GM19240 (cell line): ENCODE measurements around the gene ASB2.

Experiments used
- DNase-seq: peaks from one replicate; pipeline ENCODE4 v3.0.0; 2011; ENCODE audit warnings: low spot score; ENCODE audit not compliant: insufficient read length

ASB2 gene

DNA sequence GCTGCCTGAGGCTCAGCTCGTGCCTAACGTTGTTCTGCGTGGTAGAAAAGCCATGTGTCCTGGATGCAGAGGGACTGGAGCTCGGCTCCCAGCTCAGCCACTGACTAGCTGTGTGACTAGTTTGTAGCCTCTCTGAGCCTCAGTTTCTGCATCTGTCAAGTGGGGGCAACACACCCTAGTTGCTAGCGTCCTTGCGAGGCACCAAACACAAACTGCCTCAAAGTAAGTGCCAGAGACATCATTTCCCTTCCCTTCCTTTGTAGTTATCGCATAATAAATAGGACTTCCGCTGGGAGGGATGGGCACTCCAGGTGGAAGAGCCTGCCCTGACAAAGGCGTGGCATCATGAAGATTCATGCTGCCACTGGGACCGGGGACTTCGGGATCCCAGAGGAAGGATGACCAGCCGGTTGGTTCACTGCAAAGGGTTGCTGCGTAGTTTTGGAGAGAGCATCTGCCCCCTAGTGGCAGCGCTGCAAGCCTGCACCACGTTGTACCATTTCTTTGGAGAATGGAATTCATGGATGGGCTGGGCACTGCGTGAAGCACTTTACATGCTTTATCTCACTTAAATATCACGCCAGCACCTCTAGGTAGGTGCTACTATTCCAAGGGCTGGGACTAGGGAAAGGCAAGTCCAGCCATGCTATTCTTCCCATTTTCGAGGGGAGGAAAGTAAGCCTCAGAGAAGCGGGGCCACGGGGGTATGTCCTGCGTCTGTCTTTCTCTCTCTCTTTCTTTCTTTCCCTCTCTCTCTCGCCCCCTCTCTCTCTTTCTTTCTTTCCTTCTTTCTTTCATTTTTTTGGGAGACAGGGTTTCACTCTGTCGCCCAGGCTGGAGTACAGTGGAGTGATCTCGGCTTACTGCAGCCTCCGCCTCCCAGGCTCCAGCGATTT lies 25.4 kb upstream of the ASB2 start:
- DNase-seq, result peak; percentile 73

GRCh38 chr14:94001016-94001415 lies 24.6 kb upstream of the ASB2 start:
- no peak for DNase-seq

GRCh38 chr14:94000267-94000666 lies 23.9 kb upstream of the ASB2 start:
- no peak for DNase-seq

- DNase-seq, result no peak
Measured at GRCh38 chr14:93999573-93999972, 23.2 kb upstream of the ASB2 start.

DNA sequence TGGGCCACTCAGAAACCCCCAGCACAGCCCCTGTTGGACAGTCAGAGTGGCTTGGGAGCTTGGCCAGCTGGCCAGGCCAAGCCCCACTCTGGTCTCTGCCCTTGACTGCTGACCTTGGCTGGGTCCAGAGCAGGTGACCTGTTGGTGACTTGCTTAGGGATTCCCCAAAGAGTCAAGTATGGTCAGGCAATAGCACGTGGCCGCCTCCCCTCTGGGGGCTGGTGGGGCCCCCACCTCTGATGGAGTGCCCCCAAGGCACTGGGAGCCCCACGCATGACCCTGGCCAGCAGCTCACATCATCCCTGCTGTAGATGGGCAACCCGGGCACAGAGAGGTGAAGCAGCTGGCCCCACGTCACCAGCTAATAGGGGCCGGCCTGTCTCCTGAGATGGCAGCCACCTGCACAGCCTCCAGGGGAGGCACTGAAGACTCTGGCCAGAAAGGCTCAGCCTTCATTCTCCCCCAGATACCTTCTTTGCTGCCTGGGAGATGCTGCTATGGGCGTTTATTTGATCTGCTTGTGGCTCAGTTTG lies 22.6 kb upstream of the ASB2 start:
- DNase-seq, result no peak

DNA sequence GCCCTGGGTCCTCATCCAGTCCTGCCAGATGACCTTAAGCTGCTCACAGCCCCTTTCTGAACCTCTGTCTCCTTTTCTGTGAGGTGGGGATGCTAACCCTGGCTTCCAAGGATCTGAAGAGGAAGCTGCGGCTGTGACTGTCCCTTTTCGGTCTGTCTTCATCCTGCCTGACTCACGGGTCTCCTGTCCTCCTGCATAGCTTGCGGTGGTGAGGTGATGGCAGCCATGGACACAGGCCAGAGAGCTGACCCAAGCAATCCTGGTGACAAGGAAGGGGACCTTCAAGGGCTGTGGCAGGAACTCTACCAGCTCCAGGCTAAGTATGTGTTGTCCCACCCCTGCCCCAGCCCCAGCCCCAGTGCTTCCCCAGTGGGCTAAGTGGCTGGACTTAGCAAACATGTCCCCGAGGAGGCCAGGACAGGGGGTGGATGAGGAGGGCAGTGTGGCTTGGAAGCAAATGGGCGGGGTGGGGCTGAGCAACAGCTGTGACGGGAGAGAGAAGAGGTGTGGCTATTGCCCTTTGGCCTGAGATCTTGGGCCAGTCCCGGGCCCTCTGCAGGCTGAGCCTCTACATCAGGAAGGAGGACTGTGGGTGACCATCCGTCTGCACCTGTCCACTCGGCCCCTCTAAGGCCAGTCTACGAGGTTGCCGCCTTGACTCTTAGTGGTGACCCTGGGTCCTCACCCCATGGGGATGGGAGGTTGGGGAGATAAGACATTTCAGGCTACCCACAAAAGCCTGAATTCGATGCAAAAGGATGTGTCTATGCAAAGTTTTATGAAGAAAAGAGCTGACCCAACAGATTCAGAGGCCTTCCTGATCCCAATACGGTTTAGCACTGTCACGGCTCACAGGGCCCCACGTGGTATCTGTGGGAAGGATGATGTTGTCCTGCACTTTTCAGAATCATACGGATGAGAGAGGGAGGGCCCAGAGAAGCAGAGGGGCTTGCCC lies 21.8 kb upstream of the ASB2 start:
- DNase-seq, result no peak

DNA sequence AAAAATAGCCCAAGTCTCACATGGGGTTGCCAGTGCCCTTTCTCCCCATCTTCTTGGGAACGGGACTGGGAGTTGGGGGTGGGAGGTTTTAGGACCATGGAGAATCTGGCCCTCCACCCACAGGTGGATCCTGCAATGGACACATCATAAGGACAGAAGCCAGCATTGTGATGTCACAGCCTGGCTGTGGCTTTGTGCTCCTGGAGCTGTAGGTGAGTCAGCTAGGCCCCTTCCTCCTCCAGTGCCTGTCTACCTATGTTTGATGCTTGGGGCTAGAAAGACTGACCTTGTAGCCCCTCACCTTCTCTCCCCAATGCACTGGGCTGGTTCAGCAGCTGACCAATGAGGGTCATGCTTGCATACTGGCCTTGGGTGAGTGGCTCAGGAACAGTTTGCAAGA lies 20.7 kb upstream of the ASB2 start, which contains the start of gene CCDC197:
Gene CCDC197 (plus strand): TSS at position 220 of the 400 bp plus-strand sequence. CDS start 831 bp downstream, outside the sequence.
- no peak for DNase-seq

DNA sequence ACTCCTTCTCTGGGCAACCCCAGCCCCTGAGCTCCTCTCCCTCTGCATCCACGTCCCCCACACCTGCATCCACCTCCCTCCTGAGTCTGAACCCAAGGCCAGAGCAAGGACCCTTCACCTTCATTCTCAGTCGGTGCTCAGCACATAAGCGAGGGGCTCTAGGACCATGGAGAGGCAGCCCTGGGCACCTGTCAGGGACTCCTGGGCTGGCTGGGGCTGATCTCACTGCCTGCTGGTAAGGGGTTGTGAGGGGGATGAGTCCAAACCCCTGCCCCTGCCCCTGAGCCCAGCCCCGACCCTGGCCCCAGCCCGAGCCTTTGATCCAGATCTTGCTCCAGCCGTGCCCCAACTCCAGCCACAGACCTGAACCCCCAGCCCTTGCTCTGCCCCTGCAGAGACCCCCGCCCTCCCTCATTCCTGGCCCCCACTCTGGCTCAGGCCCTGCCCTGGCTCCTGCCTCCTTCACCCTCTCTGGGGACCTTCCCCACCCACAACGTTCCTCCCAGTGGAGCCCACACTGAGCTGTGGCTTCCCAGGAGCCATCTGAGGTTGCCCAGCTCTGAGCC lies 19.8 kb upstream of the ASB2 start:
- DNase-seq, result no peak

GRCh38 chr14:93994919-93995682 lies 18.7 kb upstream of the ASB2 start:
- no peak for DNase-seq

- no peak for DNase-seq
Measured at GRCh38 chr14:93993382-93993781, 17.0 kb upstream of the ASB2 start.

DNA sequence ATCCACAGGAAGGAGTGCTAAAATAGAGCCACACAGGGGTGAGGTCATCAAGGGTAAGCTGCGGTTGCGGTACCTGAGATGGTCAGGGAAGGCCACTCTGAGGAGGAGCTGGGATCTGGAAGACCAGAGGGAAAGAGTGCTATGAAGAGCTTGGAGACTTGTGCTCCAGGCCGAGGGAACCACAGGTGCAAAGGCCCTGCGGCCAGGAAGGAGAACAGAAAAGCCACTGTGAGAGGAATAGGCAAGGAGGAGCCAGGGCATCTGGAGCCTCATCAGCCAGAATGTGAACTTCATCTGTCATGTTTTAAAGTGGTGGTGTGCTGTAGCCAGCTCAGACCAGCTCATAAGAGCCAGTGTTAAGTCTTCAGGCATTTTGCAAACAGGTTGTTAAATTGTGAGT lies 15.3 kb upstream of the ASB2 start:
- no peak for DNase-seq

DNA sequence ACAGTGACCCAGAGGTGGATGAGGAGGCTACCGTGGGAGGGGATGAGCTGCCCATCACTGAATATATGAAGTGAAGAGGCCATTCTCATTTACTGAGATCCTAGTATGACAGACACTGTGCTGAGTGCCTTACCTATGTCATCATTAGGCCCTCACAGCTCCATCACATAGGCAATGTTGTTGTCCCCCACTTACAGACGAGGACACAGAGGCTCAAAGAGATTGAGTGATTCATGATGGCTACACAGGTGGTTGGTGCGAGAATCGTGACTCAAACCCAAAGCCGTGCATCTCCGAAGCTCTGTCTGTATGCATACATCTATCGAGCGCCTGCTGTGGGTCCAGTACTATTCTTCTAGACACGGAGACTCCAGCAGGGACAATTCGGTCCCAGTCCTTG lies 14.8 kb upstream of the ASB2 start:
- no peak for DNase-seq

DNA sequence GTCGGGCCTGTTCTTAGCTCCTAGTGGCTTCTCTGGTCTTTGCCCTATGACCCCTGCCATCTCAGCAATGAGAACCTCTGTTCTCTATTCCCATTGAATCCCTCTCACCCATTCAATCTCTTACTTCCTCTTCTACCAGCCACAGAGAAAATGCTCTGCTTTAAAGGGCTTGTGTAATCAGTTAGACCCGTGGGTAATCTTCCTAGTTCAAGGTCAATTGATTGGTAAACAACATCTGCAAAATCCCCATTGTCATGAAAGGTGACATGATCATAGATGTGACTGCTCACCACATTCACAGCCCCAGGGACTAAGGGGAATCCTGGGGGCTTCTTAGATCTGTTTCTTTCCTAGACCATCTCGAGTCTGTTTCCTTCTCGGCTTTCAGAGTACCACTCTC lies 13.6 kb upstream of the ASB2 start:
- DNase-seq, result no peak

DNA sequence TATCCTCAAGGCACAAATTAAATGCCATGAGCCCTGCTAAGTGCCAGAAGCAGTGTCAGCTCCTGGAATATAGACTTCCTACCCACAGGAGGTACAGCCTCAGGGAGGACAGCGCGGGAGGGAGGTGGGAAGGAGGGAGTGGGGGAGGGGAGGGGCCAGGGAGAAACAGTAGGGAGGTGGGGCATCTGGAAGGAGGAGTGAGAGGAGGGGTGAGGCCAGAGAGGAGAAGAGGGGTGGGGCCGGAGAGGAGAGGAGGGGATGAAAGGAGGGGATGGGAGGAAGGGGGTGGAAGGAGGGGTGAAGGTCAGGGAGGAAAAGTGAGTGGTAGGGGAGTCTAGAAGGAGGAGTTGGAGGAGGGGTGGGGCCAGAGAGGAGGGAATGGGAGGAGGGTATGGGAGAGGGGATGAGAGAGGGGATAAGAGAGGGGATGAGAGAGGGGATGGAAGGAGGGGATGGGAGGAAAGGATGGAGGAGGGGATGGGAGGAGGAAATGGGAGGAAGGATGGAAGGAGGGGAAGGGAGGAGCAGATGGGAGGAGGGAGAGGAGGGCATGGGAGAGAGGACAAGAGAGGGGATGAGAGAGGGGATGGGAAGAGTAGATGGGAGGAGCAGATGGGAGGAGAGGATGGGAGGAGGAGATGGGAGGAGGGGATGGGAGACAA lies 11.6 kb upstream of the ASB2 start:
- DNase-seq, result no peak

DNA sequence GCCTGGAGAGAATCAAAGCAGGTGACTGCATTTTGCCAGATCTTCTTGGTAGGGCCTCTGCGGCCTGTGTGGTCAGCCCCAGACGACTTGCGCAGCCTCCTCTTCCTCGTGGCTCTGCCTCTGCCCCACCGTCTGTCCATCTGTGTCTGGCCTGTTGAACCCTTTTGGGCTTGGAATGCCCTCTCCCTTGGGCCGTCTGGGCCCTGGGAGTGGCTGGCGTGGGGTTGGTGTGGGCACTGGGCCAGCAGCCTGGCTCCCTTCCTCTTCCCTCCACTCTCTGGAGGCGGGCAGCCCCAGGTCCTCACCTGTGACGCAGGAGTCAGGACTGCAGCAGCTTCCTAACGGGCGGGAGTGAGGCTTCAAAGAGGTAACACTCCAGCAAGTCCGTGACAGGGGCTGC lies 11.0 kb upstream of the ASB2 start:
- DNase-seq, result no peak

GRCh38 chr14:93986955-93987354 lies 10.6 kb upstream of the ASB2 start:
- DNase-seq, result no peak

DNA sequence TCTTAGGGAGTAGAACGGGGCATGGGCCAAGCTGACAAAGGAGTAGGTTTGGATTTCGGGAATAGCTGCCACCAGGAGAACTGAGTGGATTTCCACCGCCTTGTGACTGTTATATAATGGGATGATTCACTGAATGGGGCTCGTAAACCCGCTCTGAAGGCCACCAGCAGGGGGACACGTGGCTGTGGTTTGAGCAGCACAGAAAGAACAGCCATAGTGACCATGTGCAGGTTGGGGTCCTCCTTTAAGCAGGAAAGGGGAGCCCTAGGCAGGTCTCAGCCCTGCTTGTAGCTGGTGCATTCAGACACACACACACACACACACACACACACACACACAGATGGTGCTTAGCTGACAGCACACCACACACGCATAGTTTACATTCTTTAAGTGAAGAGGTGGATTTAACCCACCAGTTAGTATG lies 8.6 kb upstream of the ASB2 start:
- no peak for DNase-seq

DNA sequence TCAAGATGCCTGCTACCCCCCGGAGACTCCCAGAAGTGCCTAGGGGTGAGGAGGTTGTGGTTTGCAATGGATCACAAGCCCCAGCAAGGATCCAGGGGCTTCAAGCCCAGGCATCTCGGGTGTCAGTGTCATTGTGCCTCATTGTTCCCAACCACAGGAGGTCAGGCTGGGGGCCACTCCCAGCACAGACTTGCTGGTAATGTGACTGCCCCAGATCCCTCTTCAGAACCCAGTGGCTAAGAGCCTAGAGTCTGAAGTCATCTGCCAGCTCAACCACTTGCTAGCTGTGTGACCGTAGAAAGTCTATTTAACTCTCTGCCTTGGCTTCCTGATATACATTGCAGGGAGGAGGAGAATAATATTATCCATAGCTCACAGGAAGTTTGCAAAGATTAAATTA lies 7.7 kb upstream of the ASB2 start:
- DNase-seq, result no peak

DNA sequence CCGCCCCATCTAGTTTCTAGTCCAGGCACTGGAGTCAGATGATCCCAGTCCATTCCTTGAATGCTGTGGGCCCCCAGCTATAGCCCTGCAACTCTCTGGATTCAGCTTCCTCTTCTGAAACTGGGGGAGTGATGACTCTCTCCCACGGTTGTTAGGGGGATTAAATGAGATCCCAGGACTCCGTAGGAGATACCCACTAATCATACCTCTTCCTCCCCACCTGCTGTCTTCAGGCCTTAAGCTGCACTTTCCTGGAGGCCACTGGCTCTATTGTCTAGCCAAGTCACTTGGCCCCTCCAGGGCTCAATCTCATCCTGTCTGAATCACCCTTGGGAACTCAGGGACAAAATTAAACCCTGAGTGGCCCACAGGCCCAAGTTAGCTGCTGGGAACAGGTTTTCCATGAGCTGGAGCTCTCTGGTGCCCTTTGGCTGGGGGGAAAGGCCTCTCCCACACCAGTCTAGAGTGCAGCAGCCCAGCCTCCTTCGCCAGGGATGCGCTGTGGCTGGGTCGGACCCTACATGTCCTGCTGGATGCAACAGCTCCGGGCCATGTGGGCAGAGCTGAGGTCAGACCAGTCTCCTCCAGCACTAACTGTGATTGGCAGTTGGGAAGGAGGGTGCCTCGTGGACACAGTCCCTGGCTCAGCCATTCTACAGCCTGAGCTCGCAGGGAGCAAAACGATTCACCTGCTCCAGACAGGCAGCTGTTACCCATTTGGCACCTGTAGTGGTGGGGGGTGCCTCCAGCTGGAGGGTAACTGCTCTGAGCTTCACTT lies 6.0 kb upstream of the ASB2 start:
- DNase-seq, result no peak
